Sigmoid colon (tissue), 4 donors: Measurements from ENCODE around the gene TBC1D21.

Experiments used
- CTCF ChIP-seq, 4 experiments: fragments of 450-650 bp in 3 of 4; fragments of 200-600 bp in 1 of 4; IDR thresholded peaks; one replicate each; pipeline ENCODE4 v1.5.1; 2016 to 2019; ENCODE audit warnings: antibody characterized with exemption in 4 of 4, mild to moderate bottlenecking in 3 of 4, moderate library complexity in 2 of 4
- POLR2A ChIP-seq, 2 donors: fragments of 450-650 bp; IDR thresholded peaks; one replicate each; pipeline ENCODE4 v1.6.1; 2016; ENCODE audit warnings: antibody characterized with exemption in 2 of 2, mild to moderate bottlenecking in 2 of 2, moderate library complexity in 2 of 2
- POLR2AphosphoS5 ChIP-seq, 4 donors: sonication (generic); formaldehyde crosslinking; IDR thresholded peaks; one replicate each; pipeline ENCODE4 v1.6.1; 2017; ENCODE audit warnings: antibody characterized with exemption in 4 of 4

DNA sequence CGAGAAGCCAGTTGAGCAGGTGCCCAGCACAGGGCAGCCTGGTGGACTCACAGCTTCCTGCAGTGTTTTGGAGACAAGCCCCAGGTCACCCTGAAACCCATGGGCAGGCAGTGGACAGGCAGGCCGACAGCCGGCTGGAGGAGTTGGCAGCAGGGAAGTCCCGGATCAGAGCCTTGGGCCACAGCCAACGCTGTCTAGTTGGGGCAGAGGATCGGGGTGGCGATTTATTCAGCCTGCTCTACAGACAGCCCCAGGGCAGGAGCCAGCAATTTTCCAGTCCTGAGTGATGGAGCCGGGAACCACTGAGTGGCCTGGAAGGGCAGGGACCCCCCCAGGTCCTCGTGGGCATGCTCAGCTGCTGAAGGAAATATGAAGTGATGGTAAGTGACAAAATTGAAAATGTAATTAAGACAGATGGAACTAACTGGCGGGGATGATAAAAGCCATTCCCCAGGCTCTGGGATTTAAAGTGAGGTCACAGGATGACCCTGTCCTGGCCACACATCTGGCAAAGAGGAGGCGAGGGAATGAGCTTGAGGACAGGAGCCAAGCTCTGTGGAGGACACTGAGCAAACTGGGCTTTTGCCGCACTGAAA, 34.4 kb upstream of the TBC1D21 start:
- TF ChIP-seq POLR2A (IDR thresholded peaks at IDR 0.05) (no peak), CTCF (IDR thresholded peaks at IDR 0.05) (no peak), POLR2AphosphoS5 (IDR thresholded peaks at IDR 0.05) (no peak)
